Suprapubic skin (tissue), 4 donors: ENCODE data around the gene DUSP1. TPM values are rescaled to one million over a fixed set of nuclear protein-coding genes. Genes with fewer than 3 reads are reported as not detected.

Source experiments
- DNase-seq, 2 donors: peaks; one replicate each; pipeline ENCODE4 v3.0.0-alpha.2; 2019; ENCODE audit warnings: low spot score in 2 of 2
- H3K27ac ChIP-seq: fragments of 200-600 bp; sonication (generic); one replicate; pipeline ENCODE4 v1.5.1; 2019
- H3K27me3 ChIP-seq: fragments of 200-600 bp; sonication (generic); one replicate; pipeline ENCODE4 v1.5.1; 2019
- H3K36me3 ChIP-seq: fragments of 200-600 bp; sonication (generic); one replicate; pipeline ENCODE4 v1.5.1; 2019
- H3K4me1 ChIP-seq: fragments of 200-600 bp; sonication (generic); one replicate; pipeline ENCODE4 v1.5.1; 2019
- H3K4me3 ChIP-seq: fragments of 200-600 bp; sonication (generic); one replicate; pipeline ENCODE4 v1.5.1; 2019; ENCODE audit warnings: mild to moderate bottlenecking
- H3K9me3 ChIP-seq: fragments of 200-600 bp; sonication (generic); one replicate; pipeline ENCODE4 v1.5.1; 2019
- EP300 ChIP-seq: sonication (generic); formaldehyde crosslinking; IDR thresholded peaks from one replicate; pipeline ENCODE4 v1.6.1; 2017; ENCODE audit warnings: antibody characterized with exemption
- POLR2A ChIP-seq, 2 donors: fragments of 450-650 bp; IDR thresholded peaks; one replicate each; pipeline ENCODE4 v1.6.1; 2017; ENCODE audit warnings: antibody characterized with exemption in 2 of 2, mild to moderate bottlenecking in 2 of 2, moderate library complexity in 2 of 2
- POLR2AphosphoS5 ChIP-seq, 3 donors: sonication (generic); formaldehyde crosslinking; IDR thresholded peaks; one replicate each; pipeline ENCODE4 v1.6.1; 2017; ENCODE audit warnings: antibody characterized with exemption in 3 of 3
- WGBS: methylation state at CpG from one replicate; pipeline ENCODE4 v1.1.5; 2018; 5-methylcytosine and 5-hydroxymethylcytosine counted together
- total RNA-seq, 4 donors: library from RNA; depleted of rRNA; stranded (reverse); fragments of >200 nt; gene quantifications; one replicate each; pipeline ENCODE4 v1.1.0, GENCODE V29; 2016
- TF ChIP-seq, protein P1 (sequence below), 2 donors: fragments of 200-600 bp in 1 of 2; fragments of 450-650 bp in 1 of 2; sonication (generic) in 1 of 2; IDR thresholded peaks; one replicate each; pipeline ENCODE4 v1.5.1; 2016 to 2019; ENCODE audit warnings: antibody characterized with exemption in 2 of 2, mild to moderate bottlenecking in 1 of 2, moderate library complexity in 1 of 2

Gene DUSP1
- total RNA-seq, 4 donors from 2014 or later = 1,246 to 2,948 (median 1,762) TPM

DNA sequence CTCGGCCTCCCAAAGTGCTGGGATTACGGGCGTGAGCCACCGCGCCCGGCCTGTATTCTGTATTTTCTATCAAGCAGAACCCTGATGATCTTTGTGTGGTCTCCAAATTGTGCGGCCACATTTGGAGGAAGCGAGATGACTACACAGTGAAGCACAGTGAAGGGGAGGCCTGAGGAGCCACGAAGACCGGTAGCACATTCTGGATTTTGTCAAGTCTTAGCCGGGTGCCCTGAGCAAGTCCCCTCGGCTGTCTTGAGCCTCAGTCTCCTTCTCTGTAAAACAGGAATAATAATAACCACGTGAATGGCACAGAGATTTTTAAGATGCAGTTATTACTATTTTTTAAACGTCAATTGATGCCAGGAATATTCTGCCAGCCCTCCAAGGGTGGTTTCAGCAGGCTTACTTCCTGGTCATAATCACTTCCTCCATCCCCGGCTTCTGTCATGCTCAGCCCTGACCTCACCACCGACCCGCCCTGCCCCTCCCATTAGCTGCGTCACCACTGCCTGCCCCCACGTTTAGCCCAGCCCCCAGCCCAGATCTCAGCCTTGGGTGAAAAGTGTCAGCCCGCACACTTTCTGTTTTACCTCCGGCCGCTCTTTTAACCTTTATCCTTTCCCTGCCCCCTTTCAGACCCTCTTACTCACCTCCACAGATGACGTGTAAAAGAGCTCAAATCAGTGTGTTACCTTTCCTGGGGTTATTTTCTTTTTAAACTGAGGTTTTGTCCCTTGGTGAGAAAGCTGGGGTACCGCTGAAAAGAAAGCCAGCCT, 36.1 kb upstream of the DUSP1 start:
- H3K27me3 ChIP-seq = no peaks in the 10 kb centered on the region
- peaks cover 3% of the 10 kb centered on the region for H3K4me1 ChIP-seq
- H3K4me3 ChIP-seq = peak overlapping the region; percentile 32
- no peak for TF ChIP-seq EP300
- peak in 1 of 2 donors; percentile 76 for TF ChIP-seq POLR2A (IDR thresholded peaks at IDR 0.05)
- no peaks in the 10 kb centered on the region for H3K36me3 ChIP-seq
- WGBS = 63% methylated on average over 24 of the region's 24 CpGs
- H3K9me3 ChIP-seq = no peaks in the 10 kb centered on the region
- H3K27ac ChIP-seq = peak overlapping the region; percentile 32
- peak; percentile 94 to 95 for DNase-seq

GRCh38 chr5:172805736-172806255, 34.8 kb upstream of the DUSP1 start:
- TF ChIP-seq POLR2AphosphoS5 (IDR thresholded peaks at IDR 0.05) (no peak), EP300 (no peak), POLR2A (IDR thresholded peaks at IDR 0.05) (no peak)
- TF ChIP-seq, protein P1, sequence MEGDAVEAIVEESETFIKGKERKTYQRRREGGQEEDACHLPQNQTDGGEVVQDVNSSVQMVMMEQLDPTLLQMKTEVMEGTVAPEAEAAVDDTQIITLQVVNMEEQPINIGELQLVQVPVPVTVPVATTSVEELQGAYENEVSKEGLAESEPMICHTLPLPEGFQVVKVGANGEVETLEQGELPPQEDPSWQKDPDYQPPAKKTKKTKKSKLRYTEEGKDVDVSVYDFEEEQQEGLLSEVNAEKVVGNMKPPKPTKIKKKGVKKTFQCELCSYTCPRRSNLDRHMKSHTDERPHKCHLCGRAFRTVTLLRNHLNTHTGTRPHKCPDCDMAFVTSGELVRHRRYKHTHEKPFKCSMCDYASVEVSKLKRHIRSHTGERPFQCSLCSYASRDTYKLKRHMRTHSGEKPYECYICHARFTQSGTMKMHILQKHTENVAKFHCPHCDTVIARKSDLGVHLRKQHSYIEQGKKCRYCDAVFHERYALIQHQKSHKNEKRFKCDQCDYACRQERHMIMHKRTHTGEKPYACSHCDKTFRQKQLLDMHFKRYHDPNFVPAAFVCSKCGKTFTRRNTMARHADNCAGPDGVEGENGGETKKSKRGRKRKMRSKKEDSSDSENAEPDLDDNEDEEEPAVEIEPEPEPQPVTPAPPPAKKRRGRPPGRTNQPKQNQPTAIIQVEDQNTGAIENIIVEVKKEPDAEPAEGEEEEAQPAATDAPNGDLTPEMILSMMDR (IDR thresholded peaks at IDR 0.05) = no peak
- Histone ChIP-seq H3K27me3 (no peaks in the 10 kb centered on the region), H3K4me3 (no peak overlapping the region), H3K4me1 (peaks cover 3% of the 10 kb centered on the region), H3K27ac (peak overlapping the region; percentile 21), H3K9me3 (no peaks in the 10 kb centered on the region), H3K36me3 (no peaks in the 10 kb centered on the region)
- WGBS = 85% methylated on average over 9 of the region's 9 CpGs
- DNase-seq = no peak

DNA sequence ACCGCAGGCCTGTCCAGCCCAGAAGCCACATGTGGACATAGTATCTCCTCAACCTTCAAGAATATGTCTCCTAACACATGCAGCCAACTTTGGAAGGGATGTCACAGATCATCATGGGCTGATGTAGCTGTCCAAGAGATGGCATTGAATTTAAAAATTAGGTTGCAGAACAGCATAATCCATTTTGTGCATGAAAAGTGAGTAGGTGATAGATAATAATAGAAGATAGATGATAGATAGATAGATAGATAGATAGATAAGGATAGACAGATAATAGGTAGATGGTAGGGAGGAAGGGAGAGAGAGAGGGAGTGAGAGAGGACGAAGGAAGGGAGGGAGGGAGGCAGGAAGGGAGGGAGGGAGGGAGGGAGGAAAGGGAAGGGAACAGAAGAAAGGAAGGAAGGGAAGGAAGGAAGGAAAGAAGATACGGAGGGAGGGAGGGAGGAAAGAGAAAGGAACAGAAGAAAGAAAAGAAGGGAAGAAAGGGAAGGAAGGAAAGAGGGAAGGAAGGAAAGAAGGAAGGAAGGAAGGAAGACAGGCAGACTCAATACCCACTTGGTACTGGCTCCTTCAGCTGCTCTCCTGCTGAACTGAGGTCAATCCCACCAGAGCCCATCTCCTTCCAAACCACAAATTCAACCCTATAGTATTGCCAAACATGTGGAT, 34.2 kb upstream of the DUSP1 start:
- no peak for DNase-seq
- Histone ChIP-seq H3K4me1 (peaks cover 8% of the 10 kb centered on the region), H3K36me3 (no peaks in the 10 kb centered on the region), H3K27ac (no peak overlapping the region), H3K4me3 (no peak overlapping the region), H3K9me3 (no peaks in the 10 kb centered on the region), H3K27me3 (no peaks in the 10 kb centered on the region)
- TF ChIP-seq, protein P1 (IDR thresholded peaks at IDR 0.05) = no peak
- no peak for TF ChIP-seq EP300
- no peak for TF ChIP-seq POLR2AphosphoS5 (IDR thresholded peaks at IDR 0.05)
- no peak for TF ChIP-seq POLR2A (IDR thresholded peaks at IDR 0.05)
- 77% methylated on average over 3 of the region's 3 CpGs for WGBS

DNA sequence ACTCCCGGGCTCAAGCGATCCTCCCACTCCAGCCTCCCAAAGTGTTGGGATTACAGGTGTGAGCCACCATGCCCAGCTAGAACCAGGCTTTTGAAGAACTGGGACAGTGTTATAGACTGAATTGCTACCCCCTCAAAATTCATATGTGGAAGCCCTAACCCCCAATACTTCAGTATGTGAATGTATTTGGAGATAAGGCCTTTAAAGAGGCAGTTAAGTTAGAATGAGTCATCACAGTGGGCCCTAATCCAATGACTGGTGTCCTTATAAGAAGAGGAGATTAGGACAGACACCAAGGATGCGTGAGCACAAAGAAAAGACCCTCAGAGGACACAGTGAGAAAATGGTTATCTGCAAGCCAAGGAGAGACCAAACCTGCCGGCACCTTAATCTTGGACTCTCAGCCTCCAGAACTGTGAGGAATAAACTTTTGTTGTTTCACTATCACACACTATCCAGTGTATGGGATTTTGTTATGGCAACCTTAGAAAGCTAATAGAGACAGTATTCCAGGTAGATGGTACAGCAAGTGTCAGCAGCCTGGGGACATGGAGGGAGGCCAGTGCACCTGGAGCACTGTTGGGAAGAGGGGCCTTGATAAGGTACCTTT, 31.7 kb upstream of the DUSP1 start:
- TF ChIP-seq, protein P1 (IDR thresholded peaks at IDR 0.05) = no peak
- no peak for TF ChIP-seq POLR2AphosphoS5 (IDR thresholded peaks at IDR 0.05)
- Histone ChIP-seq H3K27me3 (no peaks in the 10 kb centered on the region), H3K27ac (no peak overlapping the region), H3K4me3 (no peak overlapping the region), H3K4me1 (peaks cover 30% of the 10 kb centered on the region), H3K9me3 (no peaks in the 10 kb centered on the region), H3K36me3 (no peaks in the 10 kb centered on the region)
- 89% methylated on average over 4 of the region's 4 CpGs for WGBS
- DNase-seq = no peak

- H3K4me1 ChIP-seq = peaks cover 32% of the 10 kb centered on the region
- no peak overlapping the region for H3K27ac ChIP-seq
- no peaks in the 10 kb centered on the region for H3K36me3 ChIP-seq
- TF ChIP-seq, protein P1 (IDR thresholded peaks at IDR 0.05) = no peak
- TF ChIP-seq EP300 = no peak
- TF ChIP-seq POLR2A (IDR thresholded peaks at IDR 0.05) = no peak
- TF ChIP-seq POLR2AphosphoS5 (IDR thresholded peaks at IDR 0.05) = no peak
- no peak for DNase-seq
- H3K27me3 ChIP-seq = no peaks in the 10 kb centered on the region
- no peak overlapping the region for H3K4me3 ChIP-seq
- no peaks in the 10 kb centered on the region for H3K9me3 ChIP-seq
- 91% methylated on average over 2 of the region's 2 CpGs for WGBS
These were observed 31.1 kb upstream of the DUSP1 start for GRCh38 chr5:172802112-172802511.
